ENCODE data around the gene PDE4D. TPM values are rescaled to one million over a fixed set of nuclear protein-coding genes. Genes with fewer than 3 reads are reported as not detected.
"Not testable (repeated sequence)": the region's sequence is repeated elsewhere in the genome, so short reads cannot be mapped to it uniquely, and the experiment has no call there.

PDE4D gene
- total RNA-seq, 1 donor from 2014 or later, result 34.5 TPM

DNA sequence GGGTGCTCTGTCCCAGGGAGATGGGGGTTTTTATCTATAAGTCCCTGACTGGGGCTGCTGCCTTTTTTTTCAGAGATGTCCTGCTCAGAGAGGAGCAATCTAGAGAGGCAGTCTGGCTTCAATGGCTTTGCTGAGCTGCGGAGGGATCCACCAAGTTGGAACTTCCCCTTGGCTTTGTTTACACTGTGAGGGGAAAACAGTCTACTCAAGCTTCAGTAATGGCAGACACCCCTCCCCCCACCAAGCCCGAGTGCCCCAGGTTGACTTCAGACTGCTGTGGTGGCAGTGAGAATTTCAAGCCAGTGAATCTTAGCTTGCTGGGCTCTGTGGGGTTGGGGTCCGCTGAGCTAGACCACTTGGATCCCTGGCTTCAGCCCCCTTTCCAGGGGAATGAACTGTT lies 934.8 kb downstream of the PDE4D start:
- TF ChIP-seq, protein P1, sequence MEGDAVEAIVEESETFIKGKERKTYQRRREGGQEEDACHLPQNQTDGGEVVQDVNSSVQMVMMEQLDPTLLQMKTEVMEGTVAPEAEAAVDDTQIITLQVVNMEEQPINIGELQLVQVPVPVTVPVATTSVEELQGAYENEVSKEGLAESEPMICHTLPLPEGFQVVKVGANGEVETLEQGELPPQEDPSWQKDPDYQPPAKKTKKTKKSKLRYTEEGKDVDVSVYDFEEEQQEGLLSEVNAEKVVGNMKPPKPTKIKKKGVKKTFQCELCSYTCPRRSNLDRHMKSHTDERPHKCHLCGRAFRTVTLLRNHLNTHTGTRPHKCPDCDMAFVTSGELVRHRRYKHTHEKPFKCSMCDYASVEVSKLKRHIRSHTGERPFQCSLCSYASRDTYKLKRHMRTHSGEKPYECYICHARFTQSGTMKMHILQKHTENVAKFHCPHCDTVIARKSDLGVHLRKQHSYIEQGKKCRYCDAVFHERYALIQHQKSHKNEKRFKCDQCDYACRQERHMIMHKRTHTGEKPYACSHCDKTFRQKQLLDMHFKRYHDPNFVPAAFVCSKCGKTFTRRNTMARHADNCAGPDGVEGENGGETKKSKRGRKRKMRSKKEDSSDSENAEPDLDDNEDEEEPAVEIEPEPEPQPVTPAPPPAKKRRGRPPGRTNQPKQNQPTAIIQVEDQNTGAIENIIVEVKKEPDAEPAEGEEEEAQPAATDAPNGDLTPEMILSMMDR (IDR thresholded peaks at IDR 0.05; ENCODE audit: borderline replicate concordance), result no peak
- intact Hi-C loops (cut with micrococcal nuclease), result no loop called here
- Histone ChIP-seq H3K36me3 (no peaks in the 10 kb centered on the region), H3K27ac (replicated peaks) (no peak overlapping the region), H3K9me3 (replicated peaks) (no peaks in the 10 kb centered on the region), H3K4me3 (no peak overlapping the region), H3K27me3 (ENCODE audit: low read depth) (no peaks in the 10 kb centered on the region), H3K4me1 (no peaks in the 10 kb centered on the region)
- no peak for DNase-seq

DNA sequence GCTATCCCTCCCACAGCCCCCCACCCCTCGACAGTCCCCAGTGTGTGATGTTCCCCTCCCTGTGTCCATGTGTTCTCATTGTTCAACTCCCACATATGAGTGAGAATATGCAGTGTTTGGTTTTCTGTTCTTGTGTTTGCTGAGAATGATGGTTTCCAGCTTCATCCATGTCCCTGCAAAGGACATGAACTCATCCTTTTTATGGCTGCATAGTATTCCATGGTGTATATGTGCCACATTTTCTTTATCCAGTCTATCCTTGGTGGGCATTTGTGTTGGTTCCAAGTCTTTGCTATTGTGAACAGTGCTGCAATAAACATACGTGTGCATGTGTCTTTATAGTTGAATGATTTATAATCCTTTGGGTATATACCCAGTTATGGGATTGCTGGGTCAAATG lies 940.3 kb downstream of the PDE4D start:
- H3K4me1 ChIP-seq; H3K27me3 ChIP-seq (ENCODE audit: low read depth); H3K9me3 ChIP-seq (replicated peaks); H3K27ac ChIP-seq (replicated peaks); H3K4me3 ChIP-seq; H3K36me3 ChIP-seq; DNase-seq; intact Hi-C loops (cut with micrococcal nuclease): not testable (repeated sequence)

DNA sequence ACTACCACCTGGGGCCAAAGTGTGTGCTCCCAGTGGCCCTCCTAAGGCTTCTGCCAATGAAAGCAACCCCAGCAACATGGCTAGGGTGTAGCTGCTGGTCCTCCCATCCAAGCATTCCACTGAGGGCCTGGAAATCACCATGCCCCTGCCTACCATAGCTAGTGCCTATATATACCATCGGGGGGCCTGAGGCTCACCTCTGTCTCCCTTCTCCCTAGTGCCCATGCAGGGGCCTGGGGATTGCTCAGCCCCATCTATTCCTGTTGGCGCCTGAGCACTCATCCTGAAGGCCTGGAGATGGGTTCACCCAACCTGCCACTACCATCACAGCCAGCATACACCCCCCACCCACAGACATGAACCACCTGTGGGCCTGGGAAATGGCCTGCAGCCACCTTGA lies 943.3 kb downstream of the PDE4D start:
- H3K27ac ChIP-seq (replicated peaks), result no peak overlapping the region
- H3K4me1 ChIP-seq, result no peaks in the 10 kb centered on the region
- intact Hi-C loops (cut with micrococcal nuclease), result no loop called here
- no peak for DNase-seq
- H3K27me3 ChIP-seq (ENCODE audit: low read depth), result no peaks in the 10 kb centered on the region
- no peaks in the 10 kb centered on the region for H3K36me3 ChIP-seq
- H3K9me3 ChIP-seq (replicated peaks), result peaks cover 7% of the 10 kb centered on the region
- no peak overlapping the region for H3K4me3 ChIP-seq
- TF ChIP-seq, protein P1 (IDR thresholded peaks at IDR 0.05; ENCODE audit: borderline replicate concordance), result no peak

- Histone ChIP-seq H3K27me3 (ENCODE audit: low read depth) (no peaks in the 10 kb centered on the region), H3K9me3 (replicated peaks) (peaks cover 7% of the 10 kb centered on the region), H3K4me1 (no peaks in the 10 kb centered on the region), H3K36me3 (no peaks in the 10 kb centered on the region), H3K4me3 (no peak overlapping the region), H3K27ac (replicated peaks) (no peak overlapping the region)
- TF ChIP-seq, protein P1 (IDR thresholded peaks at IDR 0.05; ENCODE audit: borderline replicate concordance), result no peak
- DNase-seq, result no peak
- intact Hi-C loops (cut with micrococcal nuclease), result no loop called here
Observed at GRCh38 chr5:58946230-58946629, 947.3 kb downstream of the PDE4D start.

DNA sequence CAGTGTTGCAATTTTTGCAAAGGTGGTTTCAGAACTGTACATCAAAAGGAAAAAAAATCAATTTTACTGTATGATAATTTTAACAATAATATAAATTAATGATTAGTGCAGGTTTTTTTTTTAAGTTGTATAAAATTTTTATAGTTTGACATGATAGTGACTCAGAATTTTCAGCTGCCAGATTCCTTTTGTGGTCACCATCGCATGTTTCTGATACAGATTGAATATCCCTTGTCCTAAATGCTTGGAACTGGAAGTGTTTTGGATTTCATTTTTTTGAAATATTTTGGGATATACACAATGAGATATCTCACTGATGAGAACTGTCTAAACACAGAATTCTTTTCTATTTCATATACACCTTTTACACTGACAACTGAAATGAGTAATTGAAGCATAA lies 949.3 kb downstream of the PDE4D start:
- Histone ChIP-seq H3K27ac (replicated peaks) (no peak overlapping the region), H3K27me3 (ENCODE audit: low read depth) (no peaks in the 10 kb centered on the region), H3K4me1 (peaks cover 7% of the 10 kb centered on the region), H3K9me3 (replicated peaks) (peaks cover 7% of the 10 kb centered on the region), H3K4me3 (no peak overlapping the region), H3K36me3 (no peaks in the 10 kb centered on the region)
- no peak for DNase-seq
- intact Hi-C loops (cut with micrococcal nuclease), result no loop called here
- TF ChIP-seq, protein P1 (IDR thresholded peaks at IDR 0.05; ENCODE audit: borderline replicate concordance), result no peak

GRCh38 chr5:58940446-58940845 lies 953.1 kb downstream of the PDE4D start:
- no peak for DNase-seq
- intact Hi-C loops (cut with micrococcal nuclease), result no loop called here
- Histone ChIP-seq H3K4me1 (peaks cover 7% of the 10 kb centered on the region), H3K27me3 (ENCODE audit: low read depth) (no peaks in the 10 kb centered on the region), H3K27ac (replicated peaks) (no peak overlapping the region), H3K9me3 (replicated peaks) (peaks cover 7% of the 10 kb centered on the region), H3K36me3 (no peaks in the 10 kb centered on the region), H3K4me3 (no peak overlapping the region)
- TF ChIP-seq, protein P1 (IDR thresholded peaks at IDR 0.05; ENCODE audit: borderline replicate concordance), result no peak

Measured in left ventricle myocardium inferior (tissue), 1 donor.